Measurements from ENCODE around the gene GALNT14. TPM values are rescaled to one million over a fixed set of nuclear protein-coding genes. Genes with fewer than 3 reads are reported as not detected.

Gene GALNT14
- total RNA-seq, 1 experiment from 2014 or later = 8.0 TPM

- Histone ChIP-seq H3K4me3 (ENCODE audit: insufficient read depth, low read depth, low read length) (no peak overlapping the region), H3K36me3 (replicated peaks; ENCODE audit: control insufficient read depth, insufficient read depth, low read length) (no peaks in the 10 kb centered on the region), H3K27me3 (ENCODE audit: control insufficient read depth, insufficient read depth, low read length) (no peaks in the 10 kb centered on the region)
- no peak for DNase-seq
Measured at GRCh38 chr2:30939364-30939763, 198.9 kb downstream of the GALNT14 start.

GRCh38 chr2:30938196-30938595 lies 200.0 kb downstream of the GALNT14 start:
- DNase-seq = no peak

GRCh38 chr2:30936977-30937376 lies 201.3 kb downstream of the GALNT14 start:
- Histone ChIP-seq H3K36me3 (replicated peaks; ENCODE audit: control insufficient read depth, insufficient read depth, low read length) (no peaks in the 10 kb centered on the region), H3K27me3 (ENCODE audit: control insufficient read depth, insufficient read depth, low read length) (no peaks in the 10 kb centered on the region), H3K4me3 (ENCODE audit: insufficient read depth, low read depth, low read length) (no peak overlapping the region)
- no peak for DNase-seq

More at GRCh38 chr2:30938196-30938595, 200.0 kb downstream of the GALNT14 start:
- Histone ChIP-seq H3K4me3 (ENCODE audit: insufficient read depth, low read depth, low read length) (no peak overlapping the region), H3K36me3 (replicated peaks; ENCODE audit: control insufficient read depth, insufficient read depth, low read length) (no peaks in the 10 kb centered on the region), H3K27me3 (ENCODE audit: control insufficient read depth, insufficient read depth, low read length) (no peaks in the 10 kb centered on the region)

- Histone ChIP-seq H3K36me3 (replicated peaks; ENCODE audit: control insufficient read depth, insufficient read depth, low read length) (no peaks in the 10 kb centered on the region), H3K4me3 (ENCODE audit: insufficient read depth, low read depth, low read length) (no peak overlapping the region), H3K27me3 (ENCODE audit: control insufficient read depth, insufficient read depth, low read length) (no peaks in the 10 kb centered on the region)
- no peak for DNase-seq
Measured at GRCh38 chr2:30935795-30936194, 202.4 kb downstream of the GALNT14 start.

- Histone ChIP-seq H3K27me3 (ENCODE audit: control insufficient read depth, insufficient read depth, low read length) (no peaks in the 10 kb centered on the region), H3K36me3 (replicated peaks; ENCODE audit: control insufficient read depth, insufficient read depth, low read length) (no peaks in the 10 kb centered on the region), H3K4me3 (ENCODE audit: insufficient read depth, low read depth, low read length) (no peak overlapping the region)
- no peak for DNase-seq
Measured at GRCh38 chr2:30934066-30934465, 204.2 kb downstream of the GALNT14 start.

GRCh38 chr2:30933496-30933895 lies 204.7 kb downstream of the GALNT14 start:
- no peak for DNase-seq
- Histone ChIP-seq H3K4me3 (ENCODE audit: insufficient read depth, low read depth, low read length) (no peak overlapping the region), H3K36me3 (replicated peaks; ENCODE audit: control insufficient read depth, insufficient read depth, low read length) (no peaks in the 10 kb centered on the region), H3K27me3 (ENCODE audit: control insufficient read depth, insufficient read depth, low read length) (no peaks in the 10 kb centered on the region)

GRCh38 chr2:30932870-30933269 lies 205.4 kb downstream of the GALNT14 start:
- no peak for DNase-seq
- H3K36me3 ChIP-seq (replicated peaks; ENCODE audit: control insufficient read depth, insufficient read depth, low read length) = no peaks in the 10 kb centered on the region
- no peaks in the 10 kb centered on the region for H3K27me3 ChIP-seq (ENCODE audit: control insufficient read depth, insufficient read depth, low read length)
- no peak overlapping the region for H3K4me3 ChIP-seq (ENCODE audit: insufficient read depth, low read depth, low read length)

GRCh38 chr2:30931841-30932407 lies 206.3 kb downstream of the GALNT14 start:
- H3K27me3 ChIP-seq (ENCODE audit: control insufficient read depth, insufficient read depth, low read length) = no peaks in the 10 kb centered on the region
- H3K4me3 ChIP-seq (ENCODE audit: insufficient read depth, low read depth, low read length) = no peak overlapping the region
- H3K36me3 ChIP-seq (replicated peaks; ENCODE audit: control insufficient read depth, insufficient read depth, low read length) = no peaks in the 10 kb centered on the region
- no peak for DNase-seq

GRCh38 chr2:30930716-30931115 lies 207.5 kb downstream of the GALNT14 start:
- Histone ChIP-seq H3K27me3 (ENCODE audit: control insufficient read depth, insufficient read depth, low read length) (no peaks in the 10 kb centered on the region), H3K4me3 (ENCODE audit: insufficient read depth, low read depth, low read length) (no peak overlapping the region), H3K36me3 (replicated peaks; ENCODE audit: control insufficient read depth, insufficient read depth, low read length) (no peaks in the 10 kb centered on the region)
- no peak for DNase-seq

- H3K36me3 ChIP-seq (replicated peaks; ENCODE audit: control insufficient read depth, insufficient read depth, low read length) = no peaks in the 10 kb centered on the region
- no peaks in the 10 kb centered on the region; the same call in 1 of the 2 replicates for H3K27me3 ChIP-seq (ENCODE audit: control insufficient read depth, insufficient read depth, low read length)
- no peak for DNase-seq
- no peak overlapping the region for H3K4me3 ChIP-seq (ENCODE audit: insufficient read depth, low read depth, low read length)
Measured at GRCh38 chr2:30927465-30928075, 210.7 kb downstream of the GALNT14 start.

GRCh38 chr2:30926606-30927005 lies 211.6 kb downstream of the GALNT14 start:
- no peaks in the 10 kb centered on the region; the same call in 1 of the 2 replicates for H3K27me3 ChIP-seq (ENCODE audit: control insufficient read depth, insufficient read depth, low read length)
- no peak for DNase-seq
- H3K4me3 ChIP-seq (ENCODE audit: insufficient read depth, low read depth, low read length) = no peak overlapping the region
- H3K36me3 ChIP-seq (replicated peaks; ENCODE audit: control insufficient read depth, insufficient read depth, low read length) = no peaks in the 10 kb centered on the region

- Histone ChIP-seq H3K36me3 (replicated peaks; ENCODE audit: control insufficient read depth, insufficient read depth, low read length) (no peaks in the 10 kb centered on the region), H3K4me3 (ENCODE audit: insufficient read depth, low read depth, low read length) (no peak overlapping the region), H3K27me3 (ENCODE audit: control insufficient read depth, insufficient read depth, low read length) (no peaks in the 10 kb centered on the region; the same call in 1 of the 2 replicates)
- DNase-seq = no peak
Measured at GRCh38 chr2:30923623-30924022, 214.6 kb downstream of the GALNT14 start.

- no peak for DNase-seq
- H3K27me3 ChIP-seq (ENCODE audit: control insufficient read depth, insufficient read depth, low read length) = no peaks in the 10 kb centered on the region; the same call in 1 of the 2 replicates
- H3K36me3 ChIP-seq (replicated peaks; ENCODE audit: control insufficient read depth, insufficient read depth, low read length) = no peaks in the 10 kb centered on the region
- no peak overlapping the region for H3K4me3 ChIP-seq (ENCODE audit: insufficient read depth, low read depth, low read length)
Measured at GRCh38 chr2:30920511-30920910, 217.7 kb downstream of the GALNT14 start.

- H3K27me3 ChIP-seq (ENCODE audit: control insufficient read depth, insufficient read depth, low read length) = no peaks in the 10 kb centered on the region
- DNase-seq = peak; percentile 74
- no peak overlapping the region for H3K4me3 ChIP-seq (ENCODE audit: insufficient read depth, low read depth, low read length)
- H3K36me3 ChIP-seq (replicated peaks; ENCODE audit: control insufficient read depth, insufficient read depth, low read length) = no peaks in the 10 kb centered on the region
Measured at GRCh38 chr2:30915486-30915885, 222.8 kb downstream of the GALNT14 start.

GRCh38 chr2:30914456-30914855 lies 223.8 kb downstream of the GALNT14 start:
- Histone ChIP-seq H3K36me3 (replicated peaks; ENCODE audit: control insufficient read depth, insufficient read depth, low read length) (no peaks in the 10 kb centered on the region), H3K4me3 (ENCODE audit: insufficient read depth, low read depth, low read length) (no peak overlapping the region), H3K27me3 (ENCODE audit: control insufficient read depth, insufficient read depth, low read length) (no peaks in the 10 kb centered on the region)
- DNase-seq = no peak
